Smooth muscle cell (in vitro differentiated cells): Measurements from ENCODE around the gene NLE1. TPM values are rescaled to one million over a fixed set of nuclear protein-coding genes. Genes with fewer than 3 reads are reported as not detected.

Source experiments
- DNase-seq: peaks from one replicate; lab custom pipeline; 2025; ENCODE audit not compliant: unreplicated experiment; lab: John Stamatoyannopoulos, UW
- H2AFZ ChIP-seq: fragments of 200-600 bp; sonication (generic); 2 replicates; pipeline ENCODE4 v1.6.0; 2016; ENCODE audit warnings: antibody characterized with exemption, low read depth, mild to moderate bottlenecking
- H3F3A ChIP-seq: fragments of 200-600 bp; sonication (generic); 2 replicates; pipeline ENCODE4 v1.6.0; 2017; ENCODE audit warnings: antibody characterized with exemption, low read depth
- H3K27ac ChIP-seq: fragments of 200-600 bp; sonication (generic); 2 replicates; pipeline ENCODE4 v1.5.1; 2016; ENCODE audit warnings: low read depth, mild to moderate bottlenecking
- H3K27me3 ChIP-seq: fragments of 200-600 bp; sonication (generic); 2 replicates; pipeline ENCODE4 v1.6.1; 2016; ENCODE audit warnings: low read depth, mild to moderate bottlenecking
- H3K36me3 ChIP-seq: fragments of 200-600 bp; sonication (generic); 2 replicates; pipeline ENCODE4 v1.5.1; 2016; ENCODE audit warnings: low read depth
- H3K4me1 ChIP-seq: fragments of 200-600 bp; sonication (generic); 2 replicates; pipeline ENCODE4 v1.5.1; 2016; ENCODE audit warnings: low read depth
- H3K4me2 ChIP-seq: fragments of 200-600 bp; sonication (generic); 2 replicates; pipeline ENCODE4 v1.6.0; 2016; ENCODE audit warnings: mild to moderate bottlenecking
- H3K4me3 ChIP-seq: fragments of 200-600 bp; sonication (generic); 2 replicates; pipeline ENCODE4 v1.5.1; 2016; ENCODE audit warnings: mild to moderate bottlenecking
- H3K79me2 ChIP-seq: fragments of 200-600 bp; sonication (generic); 2 replicates; pipeline ENCODE4 v1.6.0; 2016; ENCODE audit warnings: low read depth, mild to moderate bottlenecking
- H3K9ac ChIP-seq: fragments of 200-600 bp; sonication (generic); 2 replicates; pipeline ENCODE4 v1.6.0; 2016; ENCODE audit warnings: low read depth
- H3K9me3 ChIP-seq: fragments of 200-600 bp; sonication (generic); replicated peaks from 2 replicates; pipeline ENCODE4 v1.5.1; 2016; ENCODE audit warnings: low read depth
- H4K20me1 ChIP-seq: fragments of 200-600 bp; sonication (generic); 2 replicates; pipeline ENCODE4 v1.6.0; 2016; ENCODE audit warnings: low read depth
- CTCF ChIP-seq: fragments of 200-600 bp; sonication (generic); IDR thresholded peaks from 2 replicates; pipeline ENCODE4 v1.5.1; 2017; ENCODE audit warnings: borderline replicate concordance, mild to moderate bottlenecking, antibody characterized with exemption; ENCODE audit not compliant: insufficient read depth, poor library complexity, severe bottlenecking
- WGBS: methylation state at CpG from one replicate; pipeline ENCODE4 v1.1.7; 2016; ENCODE audit warnings: low lambda C conversion rate; 5-methylcytosine and 5-hydroxymethylcytosine counted together
- polyA plus RNA-seq: library from polyadenylated mRNA; unstranded; fragments of >200 nt; fragmentation: Nextera tagmentation; extraction: Ambion mirVana; gene quantifications from 2 replicates; pipeline ENCODE4 v1.2.1, GENCODE V29; 2016
- total RNA-seq: library from RNA; depleted of rRNA; stranded (reverse); fragments of >200 nt; gene quantifications from 2 replicates; pipeline ENCODE4 v1.2.3, GENCODE V29; 2014

The NLE1 gene
- total and polyA plus RNA-seq, 2 experiments from 2014 or later: 5.6 to 10.3 TPM

DNA sequence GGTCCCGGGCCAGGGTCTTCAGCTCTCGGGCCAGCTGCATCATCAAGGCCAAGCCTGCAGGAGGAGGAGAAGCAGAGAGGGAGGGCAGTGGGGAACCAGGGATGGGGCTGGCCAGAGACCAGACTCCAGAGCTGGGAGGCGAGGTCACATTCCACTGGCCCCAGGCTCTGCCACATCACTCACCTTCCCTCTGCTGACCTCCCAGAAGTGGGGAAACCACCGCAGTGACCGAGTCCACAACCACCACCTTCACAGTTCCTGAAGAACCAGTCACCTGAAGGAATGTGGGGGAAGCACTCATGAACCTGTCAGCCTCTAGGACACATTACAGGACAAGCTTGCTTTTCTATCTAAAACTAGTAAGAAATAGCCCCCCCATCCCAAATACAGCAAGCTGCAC lies 38.8 kb downstream of the NLE1 start:
- Histone ChIP-seq H3K4me2 (no peak overlapping the region), H3K27ac (no peak overlapping the region), H3K27me3 (no peaks in the 10 kb centered on the region), H3K4me1 (no peaks in the 10 kb centered on the region), H3K9ac (no peak overlapping the region), H4K20me1 (no peaks in the 10 kb centered on the region), H3K4me3 (no peak overlapping the region), H3K9me3 (no peaks in the 10 kb centered on the region), H3K36me3 (no peaks in the 10 kb centered on the region), H2AFZ (no peak overlapping the region), H3K79me2 (no peaks in the 10 kb centered on the region), H3F3A (no peaks in the 10 kb centered on the region)
- WGBS: 87% methylated on average over 5 of the region's 5 CpGs
- TF ChIP-seq CTCF: no peak
- DNase-seq: no peak

DNA sequence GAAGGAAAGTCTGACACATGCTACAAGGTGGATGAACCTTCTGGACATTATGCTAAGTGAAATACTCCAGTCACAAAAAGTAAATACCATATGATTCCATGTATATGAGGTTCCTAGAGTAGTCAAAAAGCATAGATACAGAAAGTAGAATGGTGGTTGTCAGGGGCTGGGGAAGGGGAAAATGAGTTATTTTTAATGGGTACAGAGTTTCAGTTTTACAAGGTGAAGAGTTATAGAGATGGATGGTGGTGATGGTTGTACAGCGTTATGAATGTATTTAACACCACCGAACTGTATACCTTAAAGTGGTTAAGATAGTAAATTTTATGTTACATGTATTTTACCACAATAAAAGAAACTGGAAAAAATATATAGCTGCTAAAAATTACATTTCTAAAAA lies 40.4 kb downstream of the NLE1 start:
- TF ChIP-seq CTCF: no peak
- Histone ChIP-seq H3K79me2 (no peaks in the 10 kb centered on the region), H3K9ac (no peak overlapping the region), H4K20me1 (no peaks in the 10 kb centered on the region), H3K9me3 (no peaks in the 10 kb centered on the region), H3K27me3 (no peaks in the 10 kb centered on the region), H3K4me2 (no peak overlapping the region), H3K27ac (no peak overlapping the region), H3K4me3 (no peak overlapping the region), H2AFZ (no peak overlapping the region), H3K4me1 (no peaks in the 10 kb centered on the region), H3K36me3 (no peaks in the 10 kb centered on the region), H3F3A (no peaks in the 10 kb centered on the region)
- 98% methylated on average over 2 of the region's 2 CpGs for WGBS
- DNase-seq: no peak

- DNase-seq: no peak
- no peak overlapping the region for H3K4me2 ChIP-seq
- 99% methylated on average over 14 of the region's 14 CpGs for WGBS
- H4K20me1 ChIP-seq: no peaks in the 10 kb centered on the region
- no peak overlapping the region for H3K4me3 ChIP-seq
- H3K27me3 ChIP-seq: no peaks in the 10 kb centered on the region
- no peaks in the 10 kb centered on the region for H3F3A ChIP-seq
- no peaks in the 10 kb centered on the region for H3K4me1 ChIP-seq
- H3K9me3 ChIP-seq: no peaks in the 10 kb centered on the region
- H3K27ac ChIP-seq: no peak overlapping the region
- no peak overlapping the region for H2AFZ ChIP-seq
- no peaks in the 10 kb centered on the region for H3K79me2 ChIP-seq
- no peaks in the 10 kb centered on the region for H3K36me3 ChIP-seq
- no peak overlapping the region for H3K9ac ChIP-seq
- TF ChIP-seq CTCF: no peak
Observed at GRCh38 chr17:35101036-35101435, 41.1 kb downstream of the NLE1 start.

- Histone ChIP-seq H4K20me1 (no peaks in the 10 kb centered on the region), H3K36me3 (no peaks in the 10 kb centered on the region), H3K79me2 (no peaks in the 10 kb centered on the region), H3K27ac (no peak overlapping the region), H3K4me2 (no peak overlapping the region), H3K27me3 (no peaks in the 10 kb centered on the region), H2AFZ (no peak overlapping the region), H3K4me1 (no peaks in the 10 kb centered on the region), H3F3A (no peaks in the 10 kb centered on the region), H3K9me3 (no peaks in the 10 kb centered on the region), H3K9ac (no peak overlapping the region), H3K4me3 (no peak overlapping the region)
- TF ChIP-seq CTCF: no peak
- 95% methylated on average over 3 of the region's 3 CpGs for WGBS
- DNase-seq: no peak
Observed at GRCh38 chr17:35099908-35100307, 42.2 kb downstream of the NLE1 start.
